Gastroesophageal sphincter (tissue), 3 donors: ENCODE data around the gene UHMK1.

Source experiments
- EP300 ChIP-seq: sonication (generic); formaldehyde crosslinking; IDR thresholded peaks from one replicate; pipeline ENCODE4 v1.6.1; 2017; ENCODE audit warnings: antibody characterized with exemption, mild to moderate bottlenecking
- POLR2A ChIP-seq, 2 donors: fragments of 450-650 bp; IDR thresholded peaks; one replicate each; pipeline ENCODE4 v1.6.1; 2017; ENCODE audit warnings: antibody characterized with exemption in 2 of 2, mild to moderate bottlenecking in 2 of 2, moderate library complexity in 1 of 2
- TF ChIP-seq, protein P1 (sequence below), 4 experiments: fragments of 200-600 bp in 2 of 4; fragments of 450-650 bp in 2 of 4; sonication (generic) in 1 of 4; IDR thresholded peaks; one replicate each; pipeline ENCODE4 v1.5.1; 2017 to 2019; ENCODE audit warnings: antibody characterized with exemption in 4 of 4, mild to moderate bottlenecking in 2 of 4, moderate library complexity in 2 of 4

DNA sequence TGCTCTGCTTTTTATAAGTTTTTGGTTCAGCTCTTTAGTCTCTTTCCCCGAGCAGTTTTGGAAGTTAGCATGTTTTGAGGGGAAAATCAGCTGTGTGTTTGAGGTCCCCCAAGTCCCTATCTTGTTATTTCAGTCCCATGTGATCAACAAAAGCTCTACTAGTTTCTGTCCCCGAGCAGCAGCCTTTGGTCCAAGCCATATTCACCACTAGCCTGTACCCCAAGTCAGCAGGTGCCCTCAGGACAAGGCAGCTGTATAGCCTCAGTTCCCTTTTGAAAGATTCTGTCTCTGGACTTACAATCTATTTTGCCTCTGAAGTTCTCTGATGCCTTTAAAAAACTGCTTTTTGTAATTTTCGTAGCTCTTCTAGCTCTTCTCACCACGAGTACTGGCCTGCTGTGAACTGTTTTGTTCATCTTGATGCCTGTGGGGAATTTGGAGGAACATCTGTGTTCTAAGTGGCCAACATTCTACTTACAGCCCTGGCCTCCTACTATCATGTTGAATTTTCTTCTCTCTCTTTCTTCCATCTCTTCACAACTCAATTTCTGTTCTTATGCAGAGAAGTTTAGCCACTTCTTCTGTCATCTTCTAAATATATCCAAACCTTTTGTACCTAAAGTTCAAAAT, 80.6 kb downstream of the UHMK1 start:
- TF ChIP-seq, protein P1, sequence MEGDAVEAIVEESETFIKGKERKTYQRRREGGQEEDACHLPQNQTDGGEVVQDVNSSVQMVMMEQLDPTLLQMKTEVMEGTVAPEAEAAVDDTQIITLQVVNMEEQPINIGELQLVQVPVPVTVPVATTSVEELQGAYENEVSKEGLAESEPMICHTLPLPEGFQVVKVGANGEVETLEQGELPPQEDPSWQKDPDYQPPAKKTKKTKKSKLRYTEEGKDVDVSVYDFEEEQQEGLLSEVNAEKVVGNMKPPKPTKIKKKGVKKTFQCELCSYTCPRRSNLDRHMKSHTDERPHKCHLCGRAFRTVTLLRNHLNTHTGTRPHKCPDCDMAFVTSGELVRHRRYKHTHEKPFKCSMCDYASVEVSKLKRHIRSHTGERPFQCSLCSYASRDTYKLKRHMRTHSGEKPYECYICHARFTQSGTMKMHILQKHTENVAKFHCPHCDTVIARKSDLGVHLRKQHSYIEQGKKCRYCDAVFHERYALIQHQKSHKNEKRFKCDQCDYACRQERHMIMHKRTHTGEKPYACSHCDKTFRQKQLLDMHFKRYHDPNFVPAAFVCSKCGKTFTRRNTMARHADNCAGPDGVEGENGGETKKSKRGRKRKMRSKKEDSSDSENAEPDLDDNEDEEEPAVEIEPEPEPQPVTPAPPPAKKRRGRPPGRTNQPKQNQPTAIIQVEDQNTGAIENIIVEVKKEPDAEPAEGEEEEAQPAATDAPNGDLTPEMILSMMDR (IDR thresholded peaks at IDR 0.05) = no peak
- no peak for TF ChIP-seq EP300
- no peak for TF ChIP-seq POLR2A (IDR thresholded peaks at IDR 0.05)
